Left cardiac atrium (tissue), 4 donors: ENCODE results near the gene NRSN2. TPM values are rescaled to one million over a fixed set of nuclear protein-coding genes. Genes with fewer than 3 reads are reported as not detected.
"Not testable (repeated sequence)": the region's sequence is repeated elsewhere in the genome, so short reads cannot be mapped to it uniquely, and the experiment has no call there.

Experiments
- ATAC-seq, 2 donors: fragments of 200-7000 bp; cut with Tn5 transposase; one replicate each; pipeline ENCODE4 v1.9.1; 2020; ENCODE audit warnings: mild to moderate bottlenecking in 2 of 2, moderate library complexity in 2 of 2
- DNase-seq: peaks from one replicate; pipeline ENCODE4 v3.0.0-alpha.2; 2020
- intact Hi-C, 2 donors: fragments of 100-400 bp; cut with DNase I; formaldehyde crosslinking; loops; one replicate each; pipeline versions ENCODE4 v1.14.1 to v1.15.1; 2022 to 2023
- total RNA-seq, 2 donors: library from RNA; stranded (reverse); fragmentation: NEBNext Ultra II Directional; extraction: Animal tissue kit (Norgen Biotek cat#: 25700); gene quantifications; one replicate each; pipeline ENCODE4 v1.2.1, GENCODE V29; 2021
- donor health status: DM: no; HTN: yes; CAD: no.
- donor health status: DM: no; HTN: yes; CAD: no; lungs with severe emphysema.
- donor health status: DM: yes; HTN: yes; CAD: no.
- donor health status: Dilated cardiomyopathy.

The NRSN2 gene
- total RNA-seq, 2 donors from 2014 or later = 20.6 to 34.9 TPM

GRCh38 chr20:347640-348484 lies 951 bp downstream of the NRSN2 start:
- DNase-seq (peak; percentile 94), ATAC-seq (peak; percentile 92 to 93)
- intact Hi-C loops = no loop called here

- DNase-seq (no peak), ATAC-seq (no peak)
- intact Hi-C loops = no loop called here
Measured at GRCh38 chr20:348972-349841, 2.3 kb downstream of the NRSN2 start.

- ATAC-seq (no peak), DNase-seq (no peak)
- intact Hi-C loops = loop anchor here in 1 of 2 donors (10.0 kb wide), 2 partner anchors 52 to 382 kb away; partner anchors contain the start of gene RBCK1
Measured at GRCh38 chr20:353166-353565, 6.3 kb downstream of the NRSN2 start.

- DNase-seq (peak; percentile 72), ATAC-seq (peak; percentile 89 to 93)
- intact Hi-C loops = loop anchor here in 1 of 2 donors (1.0 to 10.0 kb wide), 4 partner anchors 50 to 380 kb away; partner anchors contain the start of gene RBCK1
Measured at GRCh38 chr20:354298-354977, 7.5 kb downstream of the NRSN2 start.

GRCh38 chr20:356154-356553 lies 9.2 kb downstream of the NRSN2 start:
- DNase-seq, ATAC-seq: not testable (repeated sequence)
- intact Hi-C loops = loop anchor here (5.0 to 10.0 kb wide), 3 partner anchors 49 to 379 kb away; partner anchors contain the start of gene RBCK1 (in 1 of the 2)

GRCh38 chr20:356745-357144 lies 9.8 kb downstream of the NRSN2 start:
- ATAC-seq (no peak), DNase-seq (no peak)
- intact Hi-C loops = loop anchor here (5.0 to 10.0 kb wide), 3 partner anchors 48 to 378 kb away; partner anchors contain the start of gene RBCK1 (in 1 of the 2)

GRCh38 chr20:358891-359555 lies 12.1 kb downstream of the NRSN2 start:
- DNase-seq (no peak), ATAC-seq (peak in 1 of 2 donors; percentile 5)
- intact Hi-C loops = loop anchor here (5.0 to 10.0 kb wide), 3 partner anchors 46 to 376 kb away; partner anchors contain the start of gene RBCK1 (in 1 of the 2)

GRCh38 chr20:361561-361960 lies 14.7 kb downstream of the NRSN2 start:
- intact Hi-C loops = no loop called here
- ATAC-seq = no peak
- DNase-seq = no peak

- intact Hi-C loops = no loop called here
- DNase-seq = peak; percentile 86
- ATAC-seq = peak; percentile 73 to 93
Measured at GRCh38 chr20:362271-363254, 15.7 kb downstream of the NRSN2 start.

GRCh38 chr20:363319-364078 lies 16.6 kb downstream of the NRSN2 start:
- DNase-seq (no peak), ATAC-seq (no peak)
- intact Hi-C loops = no loop called here

- ATAC-seq = no peak
- DNase-seq = no peak
- intact Hi-C loops = no loop called here
Measured at GRCh38 chr20:364905-365794, 18.2 kb downstream of the NRSN2 start.

GRCh38 chr20:366041-366718 lies 19.3 kb downstream of the NRSN2 start:
- intact Hi-C loops = no loop called here
- DNase-seq (no peak), ATAC-seq (no peak)

GRCh38 chr20:366719-367485 lies 20.0 kb downstream of the NRSN2 start:
- intact Hi-C loops = no loop called here
- no peak for ATAC-seq
- DNase-seq = no peak

GRCh38 chr20:367486-367887 lies 20.6 kb downstream of the NRSN2 start:
- intact Hi-C loops = no loop called here
- DNase-seq (no peak), ATAC-seq (no peak)
